AG04449 (cell line): ENCODE data around the gene CRY2.

Source experiments
- CTCF ChIA-PET: fragments of 350-600 bp; formaldehyde crosslinking; extraction: SDS; loops from one replicate; lab custom pipeline; 2021; ENCODE audit warnings: antibody characterized with exemption; lab: Yijun Ruan, JAX
- POLR2A ChIA-PET: fragments of 400-600, 350-600 bp; formaldehyde crosslinking; extraction: SDS; loops from one replicate; lab custom pipeline; 2020; ENCODE audit warnings: antibody characterized with exemption, inconsistent platforms; lab: Yijun Ruan, JAX
- DNase-seq: peaks from one replicate; pipeline ENCODE4 v3.0.0-alpha.2; 2010; ENCODE audit warnings: low read depth, low spot score
- H3K4me3 ChIP-seq: 2 replicates; pipeline ENCODE4 v1.5.1; 2011; ENCODE audit warnings: low read depth, mild to moderate bottlenecking, control low read depth, low read length
- TF ChIP-seq, protein P1 (sequence below): IDR thresholded peaks from one replicate; pipeline ENCODE4 v1.5.1; 2011; ENCODE audit warnings: mild to moderate bottlenecking, moderate library complexity, low read length, control low read depth, inconsistent platforms; ENCODE audit not compliant: insufficient read depth; ENCODE audit errors: missing control alignments

The CRY2 gene

GRCh38 chr11:45926001-45926401, 78.7 kb downstream of the CRY2 start:
- CTCF ChIA-PET, result interaction anchor here (6.1 kb wide), 1 partner anchor 39 kb away, joined by 28 read pairs; no protein-coding TSS in a partner anchor
- no peak for DNase-seq
- TF ChIP-seq, protein P1, sequence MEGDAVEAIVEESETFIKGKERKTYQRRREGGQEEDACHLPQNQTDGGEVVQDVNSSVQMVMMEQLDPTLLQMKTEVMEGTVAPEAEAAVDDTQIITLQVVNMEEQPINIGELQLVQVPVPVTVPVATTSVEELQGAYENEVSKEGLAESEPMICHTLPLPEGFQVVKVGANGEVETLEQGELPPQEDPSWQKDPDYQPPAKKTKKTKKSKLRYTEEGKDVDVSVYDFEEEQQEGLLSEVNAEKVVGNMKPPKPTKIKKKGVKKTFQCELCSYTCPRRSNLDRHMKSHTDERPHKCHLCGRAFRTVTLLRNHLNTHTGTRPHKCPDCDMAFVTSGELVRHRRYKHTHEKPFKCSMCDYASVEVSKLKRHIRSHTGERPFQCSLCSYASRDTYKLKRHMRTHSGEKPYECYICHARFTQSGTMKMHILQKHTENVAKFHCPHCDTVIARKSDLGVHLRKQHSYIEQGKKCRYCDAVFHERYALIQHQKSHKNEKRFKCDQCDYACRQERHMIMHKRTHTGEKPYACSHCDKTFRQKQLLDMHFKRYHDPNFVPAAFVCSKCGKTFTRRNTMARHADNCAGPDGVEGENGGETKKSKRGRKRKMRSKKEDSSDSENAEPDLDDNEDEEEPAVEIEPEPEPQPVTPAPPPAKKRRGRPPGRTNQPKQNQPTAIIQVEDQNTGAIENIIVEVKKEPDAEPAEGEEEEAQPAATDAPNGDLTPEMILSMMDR, result no peak
- POLR2A ChIA-PET, result no interaction called here
- H3K4me3 ChIP-seq, result no peak overlapping the region

DNA sequence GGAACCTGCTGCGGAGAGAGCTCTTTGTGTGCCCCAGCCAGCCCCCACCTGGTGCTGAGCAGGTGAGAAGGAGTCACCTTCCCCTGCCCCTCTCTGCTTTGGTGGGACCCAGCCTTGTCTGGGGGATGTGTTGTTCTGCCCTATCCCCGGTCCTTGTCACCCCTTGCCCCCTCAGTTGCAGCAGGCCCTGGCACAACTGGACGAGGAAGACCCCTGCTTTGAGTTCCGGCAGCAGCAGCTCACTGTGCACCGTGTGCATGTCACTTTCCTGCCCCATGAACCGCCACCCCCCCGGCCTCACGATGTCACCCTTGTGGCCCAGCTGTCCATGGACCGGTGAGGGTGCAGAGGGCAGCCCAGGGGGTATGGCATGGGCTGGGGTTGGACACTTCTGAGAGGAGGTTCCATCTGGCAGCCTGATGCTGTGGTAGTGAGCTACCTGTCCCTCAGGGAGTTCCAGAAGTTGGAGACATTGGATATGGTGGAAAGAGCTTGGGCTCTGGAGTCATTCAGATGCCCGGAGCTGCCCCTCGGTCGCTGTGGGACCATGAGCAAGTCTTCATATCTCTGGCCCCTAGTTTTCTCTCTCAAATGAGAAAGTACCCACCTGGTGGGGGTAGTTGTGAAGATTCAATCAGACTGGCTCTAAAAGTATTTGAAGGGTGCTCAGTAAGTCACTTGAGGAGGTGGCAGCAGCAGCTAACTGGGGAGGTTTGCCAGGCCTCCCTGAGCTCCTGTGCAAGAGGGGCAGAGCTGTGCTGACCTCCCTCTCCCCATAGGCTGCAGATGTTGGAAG, 79.5 kb downstream of the CRY2 start:
- no peak for DNase-seq
- no peak overlapping the region for H3K4me3 ChIP-seq
- ChIA-PET CTCF (interaction anchor here (0.9 to 6.1 kb wide), 2 partner anchors 38 to 54 kb away, joined by 3 to 28 read pairs; no protein-coding TSS in a partner anchor), POLR2A (no interaction called here)
- TF ChIP-seq, protein P1, result no peak

DNA sequence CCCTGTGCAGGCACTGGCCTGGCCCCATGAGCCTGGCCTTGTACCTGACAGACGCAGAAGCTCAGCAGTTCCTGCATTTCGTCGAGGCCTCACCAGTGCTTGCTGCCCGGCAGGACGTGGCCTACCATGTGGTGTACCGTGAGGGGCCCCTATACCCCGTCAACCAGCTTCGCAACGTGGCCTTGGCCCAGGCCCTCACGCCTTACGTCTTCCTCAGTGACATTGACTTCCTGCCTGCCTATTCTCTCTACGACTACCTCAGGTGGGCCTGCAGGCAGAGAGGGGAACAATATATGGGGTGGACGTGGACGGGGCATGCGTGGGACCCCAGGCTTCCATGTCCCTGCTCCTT, 80.0 kb downstream of the CRY2 start:
- TF ChIP-seq, protein P1, result no peak
- CTCF ChIA-PET, result interaction anchor here (0.9 to 6.1 kb wide), 4 partner anchors 9 to 79 kb away, joined by 3 to 28 read pairs (median 3); no protein-coding TSS in a partner anchor
- DNase-seq, result no peak
- H3K4me3 ChIP-seq, result no peak overlapping the region
- POLR2A ChIA-PET, result no interaction called here

GRCh38 chr11:45927684-45928413, 80.6 kb downstream of the CRY2 start:
- H3K4me3 ChIP-seq, result no peak overlapping the region
- TF ChIP-seq, protein P1, result no peak
- DNase-seq, result no peak
- CTCF ChIA-PET, result interaction anchor here (0.9 to 6.1 kb wide), 3 partner anchors 9 to 79 kb away, joined by 3 to 28 read pairs (median 3); no protein-coding TSS in a partner anchor
- POLR2A ChIA-PET, result no interaction called here

DNA sequence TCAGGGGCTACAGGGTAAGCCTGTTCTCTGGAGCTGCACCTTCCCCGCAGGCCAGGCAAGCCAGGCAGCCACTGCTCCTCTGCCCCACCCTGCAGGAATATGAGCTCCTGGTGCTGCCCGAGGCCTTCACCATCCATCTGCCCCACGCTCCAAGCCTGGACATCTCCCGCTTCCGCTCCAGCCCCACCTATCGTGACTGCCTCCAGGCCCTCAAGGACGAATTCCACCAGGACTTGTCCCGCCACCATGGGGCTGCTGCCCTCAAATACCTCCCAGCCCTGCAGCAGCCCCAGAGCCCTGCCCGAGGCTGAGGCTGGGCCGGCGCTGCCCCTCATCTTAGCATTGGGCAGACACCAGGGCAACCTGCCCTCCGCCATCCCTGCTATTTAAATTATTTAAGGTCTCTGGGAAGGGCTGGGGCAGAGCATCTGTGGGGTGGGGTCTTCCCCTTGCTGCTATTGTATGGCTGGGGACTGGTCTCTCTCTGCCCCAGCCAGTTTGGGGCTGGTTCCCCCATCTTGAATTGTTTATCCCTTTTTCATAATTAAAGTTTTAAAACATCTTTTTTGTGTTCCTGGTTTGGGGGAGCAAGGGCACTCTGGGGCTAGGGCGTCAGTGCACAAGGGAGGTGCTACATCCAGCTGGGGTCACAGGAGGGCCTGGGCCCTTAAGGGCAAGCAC, 81.4 kb downstream of the CRY2 start:
- TF ChIP-seq, protein P1, result no peak
- H3K4me3 ChIP-seq, result no peak overlapping the region
- no peak for DNase-seq
- CTCF ChIA-PET, result interaction anchor here (1.2 to 6.1 kb wide), 2 partner anchors 8 to 37 kb away, joined by 3 to 28 read pairs; no protein-coding TSS in a partner anchor
- POLR2A ChIA-PET, result no interaction called here
